Chondrocyte (in vitro differentiated cells): ENCODE data around the gene AK5. TPM values are rescaled to one million over a fixed set of nuclear protein-coding genes. Genes with fewer than 3 reads are reported as not detected.

Source experiments
- DNase-seq: peaks from one replicate; pipeline ENCODE4 v3.0.0; 2021; ENCODE audit warnings: mixed read lengths, low spot score
- H3K27ac Mint-ChIP-seq: one replicate; pipeline ENCODE4 v1.8.0; 2021; ENCODE audit warnings: mild to moderate bottlenecking, moderate library complexity, mixed read lengths; ENCODE audit not compliant: unreplicated experiment
- H3K27me3 Mint-ChIP-seq: 2 replicates; pipeline ENCODE4 v1.8.0; 2021; ENCODE audit warnings: low read depth, mixed read lengths
- H3K36me3 Mint-ChIP-seq: 2 replicates; pipeline ENCODE4 v1.8.0; 2021; ENCODE audit warnings: low read depth, mixed read lengths
- H3K4me1 Mint-ChIP-seq: 2 replicates; pipeline ENCODE4 v1.8.0; 2021; ENCODE audit warnings: low read depth, mild to moderate bottlenecking, mixed read lengths
- H3K4me3 Mint-ChIP-seq: one replicate; pipeline ENCODE4 v1.8.0; 2021; ENCODE audit warnings: mild to moderate bottlenecking, moderate library complexity, mixed read lengths; ENCODE audit not compliant: unreplicated experiment
- H3K9me3 Mint-ChIP-seq: 2 replicates; pipeline ENCODE4 v1.8.0; 2021; ENCODE audit warnings: low read depth, mixed read lengths
- CTCF ChIP-seq: fragments of 200-600 bp; sonication (generic); IDR thresholded peaks from 2 replicates; pipeline ENCODE4 v1.5.0; 2021; ENCODE audit warnings: antibody characterized with exemption, mild to moderate bottlenecking, moderate library complexity
- total RNA-seq: library from RNA; stranded (reverse); gene quantifications from 3 replicates; pipeline ENCODE4 v1.2.1, GENCODE V29; 2021

The AK5 gene
- total RNA-seq, 1 donor from 2014 or later: 6.2 TPM

DNA sequence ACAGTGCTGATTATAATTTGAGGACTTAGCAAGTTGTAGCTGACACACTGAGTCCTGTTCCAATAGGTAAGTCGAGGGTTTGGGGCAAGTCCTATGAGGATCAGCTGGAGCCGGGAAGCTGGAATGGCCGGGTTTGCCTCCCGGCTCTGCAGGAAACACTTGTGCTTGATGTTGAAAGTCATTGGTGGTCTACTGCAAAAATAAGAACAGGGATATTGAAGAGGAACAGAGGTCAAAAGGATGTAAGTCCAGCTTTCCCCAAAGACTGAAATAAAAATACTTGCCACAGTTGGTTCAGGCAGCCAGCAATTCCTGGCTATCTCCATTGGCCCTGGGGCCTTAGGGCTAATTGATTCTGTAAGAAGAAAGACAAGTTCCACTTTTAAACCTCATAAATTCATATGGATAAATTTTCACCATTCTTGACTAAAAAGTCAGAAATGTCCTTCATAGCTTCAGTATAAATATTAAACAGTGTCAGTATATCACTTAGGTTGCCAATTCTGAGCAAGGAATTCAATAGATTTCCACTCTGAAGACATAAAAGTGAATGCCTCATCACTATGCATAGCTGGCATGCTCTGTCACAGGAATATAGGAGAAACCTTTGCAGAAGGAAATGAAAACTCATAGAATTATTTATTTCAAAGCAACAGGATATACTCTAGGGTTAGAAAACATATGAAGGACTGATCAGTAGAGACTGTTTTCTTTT is 165.2 kb downstream of the AK5 start:
- H3K4me3 Mint-ChIP-seq: no peak overlapping the region
- H3K27ac Mint-ChIP-seq: no peak overlapping the region
- no peaks in the 10 kb centered on the region for H3K36me3 Mint-ChIP-seq
- peaks cover 6% of the 10 kb centered on the region for H3K9me3 Mint-ChIP-seq
- peaks cover 8% of the 10 kb centered on the region for H3K4me1 Mint-ChIP-seq
- no peaks in the 10 kb centered on the region for H3K27me3 Mint-ChIP-seq
- no peak for DNase-seq
- TF ChIP-seq CTCF: no peak

DNA sequence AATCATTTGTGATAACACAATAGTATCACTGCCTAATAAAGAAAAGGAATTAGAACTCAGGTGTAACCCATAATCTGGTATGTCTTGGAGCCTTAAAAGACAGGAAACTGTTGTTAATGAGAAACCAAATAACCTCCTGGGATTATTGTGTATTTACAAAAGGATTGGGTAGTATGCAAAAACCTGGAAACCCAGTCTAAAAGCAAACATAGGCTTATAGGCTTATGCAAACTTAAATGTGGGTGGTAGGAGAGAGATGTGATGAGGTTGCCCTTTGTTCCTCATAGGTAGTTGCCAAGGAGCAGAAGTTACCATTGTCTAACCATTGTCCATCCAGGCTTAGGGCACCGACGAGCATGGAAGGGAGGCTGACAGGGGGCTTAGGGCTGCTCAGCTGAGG is 165.8 kb downstream of the AK5 start:
- Mint-ChIP-seq H3K27me3 (no peaks in the 10 kb centered on the region), H3K4me3 (no peak overlapping the region), H3K36me3 (no peaks in the 10 kb centered on the region), H3K27ac (no peak overlapping the region), H3K9me3 (peaks cover 6% of the 10 kb centered on the region), H3K4me1 (peaks cover 10% of the 10 kb centered on the region)
- TF ChIP-seq CTCF: no peak
- DNase-seq: no peak

DNA sequence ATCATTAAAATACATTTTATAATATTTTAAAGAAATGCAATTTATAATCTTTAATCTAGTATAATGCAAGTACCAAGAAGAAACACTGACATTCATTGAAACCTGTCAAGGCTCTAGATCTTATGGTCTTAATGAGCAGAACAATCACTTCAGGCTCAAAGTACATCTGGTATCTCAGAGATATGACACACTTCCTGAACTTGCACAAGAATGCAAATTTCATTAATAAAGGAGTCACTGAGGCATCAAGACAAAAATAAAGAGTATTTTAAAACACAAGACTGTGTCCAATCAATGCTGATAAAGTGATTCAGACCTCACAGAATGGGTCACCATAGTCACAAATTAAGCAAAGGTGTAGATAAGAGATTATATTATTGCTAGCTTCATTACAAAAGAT is 178.1 kb downstream of the AK5 start:
- no peak for DNase-seq
- H3K36me3 Mint-ChIP-seq: peaks cover 1% of the 10 kb centered on the region
- peaks cover 5% of the 10 kb centered on the region for H3K9me3 Mint-ChIP-seq
- TF ChIP-seq CTCF: no peak
- H3K4me3 Mint-ChIP-seq: no peak overlapping the region
- H3K4me1 Mint-ChIP-seq: peaks cover 3% of the 10 kb centered on the region
- no peak overlapping the region for H3K27ac Mint-ChIP-seq
- no peaks in the 10 kb centered on the region for H3K27me3 Mint-ChIP-seq

DNA sequence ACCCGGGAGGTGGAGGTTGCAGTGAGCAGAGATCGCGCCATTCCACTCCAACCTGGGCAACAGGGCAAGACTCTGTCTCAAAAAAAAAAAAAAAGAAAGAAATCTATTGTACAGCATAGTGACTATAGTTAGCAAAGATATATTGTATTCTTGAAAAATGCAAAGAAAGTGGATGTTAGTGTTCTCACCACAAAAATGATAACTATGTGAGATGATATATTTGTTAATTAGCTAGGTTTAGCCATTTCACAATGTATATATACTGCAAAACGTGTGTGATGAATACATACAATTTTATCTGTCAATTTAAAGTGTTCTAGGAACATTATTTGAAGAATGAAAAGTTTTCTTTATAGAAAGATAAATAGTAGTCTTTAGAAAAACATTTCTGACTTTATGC is 179.9 kb downstream of the AK5 start:
- H3K27ac Mint-ChIP-seq: no peak overlapping the region
- no peak for TF ChIP-seq CTCF
- H3K4me1 Mint-ChIP-seq: peaks cover 3% of the 10 kb centered on the region
- no peaks in the 10 kb centered on the region for H3K27me3 Mint-ChIP-seq
- H3K36me3 Mint-ChIP-seq: peaks cover 1% of the 10 kb centered on the region
- peaks cover 4% of the 10 kb centered on the region for H3K9me3 Mint-ChIP-seq
- no peak for DNase-seq
- H3K4me3 Mint-ChIP-seq: no peak overlapping the region

DNA sequence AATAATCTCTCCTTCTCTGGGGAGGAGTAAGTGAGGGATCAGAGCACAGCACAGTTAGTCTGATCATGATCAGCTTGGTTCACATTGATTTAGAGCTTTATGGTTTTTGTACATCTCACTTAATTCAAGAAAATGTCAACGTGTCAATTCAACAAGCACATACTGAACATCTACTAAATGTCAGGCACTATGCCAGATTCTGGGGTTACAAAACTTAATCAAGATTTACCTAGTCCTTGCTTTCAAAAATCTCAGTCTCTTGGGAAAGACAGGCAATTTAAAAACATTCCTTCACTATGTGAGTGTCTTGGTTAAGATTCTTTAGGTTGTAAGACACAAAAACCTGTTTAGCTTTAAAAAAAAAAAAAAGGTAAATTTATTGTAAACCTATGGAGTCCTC is 181.4 kb downstream of the AK5 start:
- Mint-ChIP-seq H3K36me3 (peaks cover under 1% of the 10 kb centered on the region), H3K9me3 (no peaks in the 10 kb centered on the region), H3K4me3 (no peak overlapping the region), H3K4me1 (peaks cover 4% of the 10 kb centered on the region), H3K27me3 (no peaks in the 10 kb centered on the region), H3K27ac (no peak overlapping the region)
- no peak for DNase-seq
- TF ChIP-seq CTCF: no peak
